Activated CD8-positive, alpha-beta T cell treated with anti-CD3 and anti-CD28 coated beads for 36 hours (primary cell): ENCODE data around the gene SLC17A2. TPM values are rescaled to one million over a fixed set of nuclear protein-coding genes. Genes with fewer than 3 reads are reported as not detected.

Experiments
- ATAC-seq: fragments of 200-7000 bp; cut with Tn5 transposase; one replicate; pipeline ENCODE4 v1.10.0; 2021; ENCODE audit warnings: mild to moderate bottlenecking, moderate library complexity
- CTCF ChIA-PET: fragments of 350-600 bp; sonication (Branson Sonifier 250); formaldehyde crosslinking; loops from one replicate; lab custom pipeline; 2021; ENCODE audit warnings: antibody characterized with exemption; lab: Charles Lee
- POLR2A ChIA-PET: fragments of 350-600 bp; sonication (Branson Sonifier 250); formaldehyde crosslinking; loops from one replicate; lab custom pipeline; 2021; ENCODE audit warnings: antibody characterized with exemption; lab: Charles Lee
- DNase-seq: peaks from one replicate; pipeline ENCODE4 v3.0.0-alpha.2; 2020
- H3K27ac Mint-ChIP-seq: one replicate; pipeline ENCODE4 v1.8.0; 2021; ENCODE audit warnings: mild to moderate bottlenecking, mixed read lengths
- H3K27me3 Mint-ChIP-seq: one replicate; pipeline ENCODE4 v1.8.0; 2021; ENCODE audit warnings: mixed read lengths
- H3K36me3 Mint-ChIP-seq: one replicate; pipeline ENCODE4 v1.8.0; 2021; ENCODE audit warnings: low read depth, mixed read lengths
- H3K4me1 Mint-ChIP-seq: one replicate; pipeline ENCODE4 v1.8.0; 2021; ENCODE audit warnings: low read depth, mixed read lengths
- H3K4me3 Mint-ChIP-seq: one replicate; pipeline ENCODE4 v1.8.0; 2021; ENCODE audit warnings: mild to moderate bottlenecking, moderate library complexity, mixed read lengths
- H3K9me3 Mint-ChIP-seq: one replicate; pipeline ENCODE4 v1.8.0; 2021; ENCODE audit warnings: mixed read lengths
- CTCF ChIP-seq: fragments of 200-600 bp; IDR thresholded peaks from one replicate; pipeline ENCODE4 v1.8.0; 2022; ENCODE audit warnings: antibody characterized with exemption, mild to moderate bottlenecking
- intact Hi-C: fragments of 100-400 bp; cut with micrococcal nuclease; formaldehyde crosslinking; loops from one replicate; pipeline ENCODE4 v1.10.0; 2022
- total RNA-seq, 2 experiments: library from RNA; stranded (reverse); gene quantifications; one replicate each; pipeline ENCODE4 v1.2.3, GENCODE V29; 2021

SLC17A2 gene
- total RNA-seq, 2 experiments from 2014 or later, result not detected

- Mint-ChIP-seq H3K36me3 (no peaks in the 10 kb centered on the region), H3K4me1 (peaks cover 9% of the 10 kb centered on the region), H3K4me3 (no peak overlapping the region), H3K27me3 (no peaks in the 10 kb centered on the region), H3K27ac (no peak overlapping the region), H3K9me3 (no peaks in the 10 kb centered on the region)
- POLR2A ChIA-PET, result no interaction called here
- ATAC-seq, result no peak
- TF ChIP-seq CTCF, result no peak
- intact Hi-C loops, result no loop called here
- CTCF ChIA-PET, result no interaction called here
- no peak for DNase-seq
These were observed 8.8 kb downstream of the SLC17A2 start for GRCh38 chr6:25921525-25922203.

- no peak for TF ChIP-seq CTCF
- ChIA-PET POLR2A (no interaction called here), CTCF (interaction anchor here (1.1 kb wide), 1 partner anchor 73 kb away, joined by 5 read pairs; no protein-coding TSS in a partner anchor)
- DNase-seq (no peak), ATAC-seq (no peak)
- intact Hi-C loops, result no loop called here
- peaks cover 9% of the 10 kb centered on the region for H3K4me1 Mint-ChIP-seq
- H3K27ac Mint-ChIP-seq, result no peak overlapping the region
- no peaks in the 10 kb centered on the region for H3K36me3 Mint-ChIP-seq
- H3K9me3 Mint-ChIP-seq, result no peaks in the 10 kb centered on the region
- no peaks in the 10 kb centered on the region for H3K27me3 Mint-ChIP-seq
- no peak overlapping the region for H3K4me3 Mint-ChIP-seq
These were observed 10.8 kb downstream of the SLC17A2 start for GRCh38 chr6:25919657-25920056.

GRCh38 chr6:25918083-25918683 lies 12.3 kb downstream of the SLC17A2 start:
- ATAC-seq (peak; percentile 68), DNase-seq (peak; percentile 37)
- Mint-ChIP-seq H3K27ac (no peak overlapping the region), H3K36me3 (no peaks in the 10 kb centered on the region), H3K4me3 (no peak overlapping the region), H3K27me3 (peaks cover 2% of the 10 kb centered on the region), H3K4me1 (peaks cover 9% of the 10 kb centered on the region), H3K9me3 (no peaks in the 10 kb centered on the region)
- TF ChIP-seq CTCF, result no peak
- CTCF ChIA-PET, result no interaction called here
- intact Hi-C loops, result no loop called here
- POLR2A ChIA-PET, result no interaction called here

GRCh38 chr6:25916789-25917490 lies 13.6 kb downstream of the SLC17A2 start:
- no peak for ATAC-seq
- Mint-ChIP-seq H3K27me3 (peaks cover 2% of the 10 kb centered on the region), H3K4me3 (no peak overlapping the region), H3K36me3 (no peaks in the 10 kb centered on the region), H3K27ac (no peak overlapping the region), H3K9me3 (no peaks in the 10 kb centered on the region), H3K4me1 (peaks cover 9% of the 10 kb centered on the region)
- intact Hi-C loops, result no loop called here
- DNase-seq, result no peak
- ChIA-PET POLR2A (interaction anchor here (1.8 kb wide), 1 partner anchor 104 kb away, joined by 4 read pairs; a partner anchor contains a TSS), CTCF (interaction anchor here (1.0 kb wide), 1 partner anchor 10 kb away, joined by 3 read pairs; no protein-coding TSS in a partner anchor)
- no peak for TF ChIP-seq CTCF

- intact Hi-C loops, result no loop called here
- H3K9me3 Mint-ChIP-seq, result no peaks in the 10 kb centered on the region
- peaks cover 12% of the 10 kb centered on the region for H3K4me1 Mint-ChIP-seq
- ChIA-PET CTCF (interaction anchor here (1.0 kb wide), 1 partner anchor 11 kb away, joined by 3 read pairs; no protein-coding TSS in a partner anchor), POLR2A (interaction anchor here (0.6 to 1.8 kb wide), 2 partner anchors 105 to 190 kb away, joined by 3 to 4 read pairs; a partner anchor contains a TSS)
- H3K36me3 Mint-ChIP-seq, result no peaks in the 10 kb centered on the region
- H3K27me3 Mint-ChIP-seq, result peaks cover 2% of the 10 kb centered on the region
- DNase-seq (no peak), ATAC-seq (no peak)
- no peak overlapping the region for H3K4me3 Mint-ChIP-seq
- no peak overlapping the region for H3K27ac Mint-ChIP-seq
- no peak for TF ChIP-seq CTCF
These were observed 14.2 kb downstream of the SLC17A2 start for GRCh38 chr6:25916330-25916729.
